Measurements from ENCODE around the gene GRIK2. TPM values are rescaled to one million over a fixed set of nuclear protein-coding genes. Genes with fewer than 3 reads are reported as not detected.

The GRIK2 gene
- total RNA-seq, 4 donors from 2014 or later: 2.0 to 4.0 (median 2.0) TPM; not detected in 1

DNA sequence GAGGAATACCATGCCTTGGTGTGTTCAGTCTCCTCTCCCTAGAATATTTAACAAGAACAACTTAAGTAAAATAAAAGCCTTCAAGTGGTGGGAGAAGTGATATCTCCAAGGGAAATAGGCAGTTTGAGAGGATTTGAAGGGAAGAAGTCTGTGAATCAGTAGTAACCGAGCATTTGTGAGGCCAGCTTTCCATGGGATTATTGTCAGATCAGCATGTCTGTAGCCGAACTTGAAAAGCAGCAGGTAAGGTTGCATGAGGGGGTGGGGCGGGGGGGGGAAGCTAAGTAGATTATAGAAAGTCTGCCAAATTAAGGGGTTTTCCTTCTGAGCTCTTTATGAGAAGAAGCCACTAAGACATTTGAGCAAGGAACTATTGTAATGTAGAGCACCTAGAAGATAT, 92.6 kb downstream of the GRIK2 start:
- intact Hi-C loops (cut with DNase I; ENCODE audit: low total_unique reads): no loop called here
- Histone ChIP-seq H3K4me1 (no peaks in the 10 kb centered on the region), H3K9me3 (no peaks in the 10 kb centered on the region), H3K36me3 (no peaks in the 10 kb centered on the region), H3K4me3 (no peak overlapping the region), H3K27ac (no peak overlapping the region), H3K27me3 (no peaks in the 10 kb centered on the region)
- 33 to 70% methylated on average over 2 to 3 of the region's 3 CpGs for WGBS, 2 donors (ENCODE audit: low coverage in 1 of 2)
- in situ Hi-C loops (cut with MboI; ENCODE audit: low pct_ligation_motif_present in 1 of 4, low pct_unique_long_range_greater_than_20kb in 1 of 4, low sequenced_read_pairs in 3 of 4): no loop called here
- TF ChIP-seq POLR2AphosphoS5 (IDR thresholded peaks at IDR 0.05) (no peak), POLR2A (IDR thresholded peaks at IDR 0.05) (no peak), CTCF (IDR thresholded peaks at IDR 0.05) (no peak), EP300 (IDR thresholded peaks at IDR 0.05; ENCODE audit: low read depth) (no peak)
- no peak for DNase-seq

GRCh38 chr6:101486726-101487125, 93.2 kb downstream of the GRIK2 start:
- TF ChIP-seq EP300 (IDR thresholded peaks at IDR 0.05; ENCODE audit: low read depth) (no peak), POLR2A (IDR thresholded peaks at IDR 0.05) (no peak), POLR2AphosphoS5 (IDR thresholded peaks at IDR 0.05) (no peak), CTCF (IDR thresholded peaks at IDR 0.05) (no peak)
- 38 to 56% methylated on average over 3 of the region's 3 CpGs for WGBS, 2 donors (ENCODE audit: low coverage in 1 of 2)
- Histone ChIP-seq H3K9me3 (no peaks in the 10 kb centered on the region), H3K4me3 (no peak overlapping the region), H3K27ac (no peak overlapping the region), H3K27me3 (no peaks in the 10 kb centered on the region), H3K36me3 (no peaks in the 10 kb centered on the region), H3K4me1 (no peaks in the 10 kb centered on the region)
- in situ Hi-C loops (cut with MboI; ENCODE audit: low pct_ligation_motif_present in 1 of 4, low pct_unique_long_range_greater_than_20kb in 1 of 4, low sequenced_read_pairs in 3 of 4): no loop called here
- intact Hi-C loops (cut with DNase I; ENCODE audit: low total_unique reads): no loop called here
- no peak for DNase-seq

DNA sequence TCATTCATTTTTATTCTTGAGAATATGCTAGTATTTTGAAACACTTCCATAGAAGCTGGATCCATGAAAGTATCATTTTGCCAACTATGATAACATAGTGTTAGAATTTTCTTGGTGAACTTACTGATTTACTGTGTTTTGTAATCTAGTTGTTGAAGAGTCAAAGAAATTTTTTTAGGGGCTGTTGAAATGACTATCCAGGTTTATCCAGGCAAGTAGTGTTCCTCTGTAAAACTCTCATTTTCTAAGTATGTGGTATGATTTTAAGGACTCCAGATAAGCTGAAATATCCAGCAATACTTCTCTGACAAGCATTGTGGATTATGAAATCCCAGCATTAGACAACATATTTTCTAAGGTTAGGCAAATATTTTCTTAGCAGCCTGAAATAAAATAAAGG, 95.9 kb downstream of the GRIK2 start:
- no peaks in the 10 kb centered on the region for H3K27me3 ChIP-seq
- intact Hi-C loops (cut with DNase I; ENCODE audit: low total_unique reads): no loop called here
- no peaks in the 10 kb centered on the region for H3K9me3 ChIP-seq
- H3K4me3 ChIP-seq: no peak overlapping the region
- H3K4me1 ChIP-seq: no peaks in the 10 kb centered on the region
- in situ Hi-C loops (cut with MboI; ENCODE audit: low pct_ligation_motif_present in 1 of 4, low pct_unique_long_range_greater_than_20kb in 1 of 4, low sequenced_read_pairs in 3 of 4): no loop called here
- no peak overlapping the region for H3K27ac ChIP-seq
- no peaks in the 10 kb centered on the region for H3K36me3 ChIP-seq
- no peak for DNase-seq
- TF ChIP-seq POLR2AphosphoS5 (IDR thresholded peaks at IDR 0.05) (no peak), CTCF (IDR thresholded peaks at IDR 0.05) (no peak), EP300 (IDR thresholded peaks at IDR 0.05; ENCODE audit: low read depth) (no peak), POLR2A (IDR thresholded peaks at IDR 0.05) (no peak)

- in situ Hi-C loops (cut with MboI; ENCODE audit: low pct_ligation_motif_present in 1 of 4, low pct_unique_long_range_greater_than_20kb in 1 of 4, low sequenced_read_pairs in 3 of 4) (no loop called here), intact Hi-C loops (cut with DNase I; ENCODE audit: low total_unique reads) (no loop called here)
- no peaks in the 10 kb centered on the region for H3K36me3 ChIP-seq
- no peak overlapping the region for H3K4me3 ChIP-seq
- no peak for DNase-seq
- H3K4me1 ChIP-seq: no peaks in the 10 kb centered on the region
- no peak overlapping the region for H3K27ac ChIP-seq
- no peaks in the 10 kb centered on the region for H3K27me3 ChIP-seq
- WGBS, 2 donors (ENCODE audit: low coverage in 1 of 2): 52 to 76% methylated on average over 2 to 3 of the region's 3 CpGs
- H3K9me3 ChIP-seq: no peaks in the 10 kb centered on the region
- TF ChIP-seq CTCF (IDR thresholded peaks at IDR 0.05): no peak
- no peak for TF ChIP-seq EP300 (IDR thresholded peaks at IDR 0.05; ENCODE audit: low read depth)
- no peak for TF ChIP-seq POLR2A (IDR thresholded peaks at IDR 0.05)
- TF ChIP-seq POLR2AphosphoS5 (IDR thresholded peaks at IDR 0.05): no peak
These were observed 97.3 kb downstream of the GRIK2 start for GRCh38 chr6:101490857-101491256.
